Tibial nerve (tissue), 4 donors: ENCODE results near the gene CABLES1.

ENCODE experiments used
- EP300 ChIP-seq, 2 donors: sonication (generic); formaldehyde crosslinking; IDR thresholded peaks; one replicate each; pipeline ENCODE4 v1.6.1; 2017; ENCODE audit warnings: antibody characterized with exemption in 2 of 2, mild to moderate bottlenecking in 1 of 2
- POLR2A ChIP-seq, 2 donors: fragments of 450-650 bp; IDR thresholded peaks; one replicate each; pipeline ENCODE4 v1.6.1; 2017; ENCODE audit warnings: antibody characterized with exemption in 2 of 2, mild to moderate bottlenecking in 2 of 2, moderate library complexity in 2 of 2
- TF ChIP-seq, protein P1 (sequence below), 5 experiments: fragments of 200-600 bp in 3 of 5; fragments of 450-650 bp in 2 of 5; sonication (generic) in 3 of 5; IDR thresholded peaks; one replicate each; pipeline ENCODE4 v1.5.1; 2016 to 2019; ENCODE audit warnings: antibody characterized with exemption in 5 of 5, mild to moderate bottlenecking in 3 of 5, moderate library complexity in 2 of 5

DNA sequence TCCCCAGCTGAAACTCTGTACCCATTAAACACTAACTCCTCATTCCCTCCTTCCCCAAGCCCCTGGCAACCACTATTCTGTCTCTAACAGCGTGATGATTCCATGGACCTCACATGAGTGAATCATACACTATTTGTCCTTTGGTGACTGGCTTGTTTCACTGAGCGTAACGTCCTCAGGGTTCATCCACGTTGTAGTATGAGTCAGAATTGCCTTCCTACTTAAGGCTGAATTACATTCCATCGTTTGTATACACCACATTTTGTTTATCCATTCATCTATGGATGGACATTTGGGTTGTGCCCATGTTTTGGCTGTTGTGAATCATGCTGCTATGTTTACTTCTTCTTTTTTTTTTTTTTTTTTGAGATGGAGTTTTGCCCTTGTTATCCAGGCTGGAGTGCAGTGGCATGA is 19.6 kb upstream of the CABLES1 start:
- TF ChIP-seq, protein P1, sequence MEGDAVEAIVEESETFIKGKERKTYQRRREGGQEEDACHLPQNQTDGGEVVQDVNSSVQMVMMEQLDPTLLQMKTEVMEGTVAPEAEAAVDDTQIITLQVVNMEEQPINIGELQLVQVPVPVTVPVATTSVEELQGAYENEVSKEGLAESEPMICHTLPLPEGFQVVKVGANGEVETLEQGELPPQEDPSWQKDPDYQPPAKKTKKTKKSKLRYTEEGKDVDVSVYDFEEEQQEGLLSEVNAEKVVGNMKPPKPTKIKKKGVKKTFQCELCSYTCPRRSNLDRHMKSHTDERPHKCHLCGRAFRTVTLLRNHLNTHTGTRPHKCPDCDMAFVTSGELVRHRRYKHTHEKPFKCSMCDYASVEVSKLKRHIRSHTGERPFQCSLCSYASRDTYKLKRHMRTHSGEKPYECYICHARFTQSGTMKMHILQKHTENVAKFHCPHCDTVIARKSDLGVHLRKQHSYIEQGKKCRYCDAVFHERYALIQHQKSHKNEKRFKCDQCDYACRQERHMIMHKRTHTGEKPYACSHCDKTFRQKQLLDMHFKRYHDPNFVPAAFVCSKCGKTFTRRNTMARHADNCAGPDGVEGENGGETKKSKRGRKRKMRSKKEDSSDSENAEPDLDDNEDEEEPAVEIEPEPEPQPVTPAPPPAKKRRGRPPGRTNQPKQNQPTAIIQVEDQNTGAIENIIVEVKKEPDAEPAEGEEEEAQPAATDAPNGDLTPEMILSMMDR (IDR thresholded peaks at IDR 0.05) = no peak
- no peak for TF ChIP-seq POLR2A (IDR thresholded peaks at IDR 0.05)
- TF ChIP-seq EP300 (IDR thresholded peaks at IDR 0.05) = no peak
